Measurements from ENCODE around the gene PIAS4. TPM values are rescaled to one million over a fixed set of nuclear protein-coding genes. Genes with fewer than 3 reads are reported as not detected.

PIAS4 gene
- total and polyA plus RNA-seq, 2 donors (not counting 3 experiments of a cell fraction or from before 2014, with no cell fraction given): 26.2 to 46.2 TPM

- no peak for DNase-seq (ENCODE audit: low read depth, low spot score)
- FAIRE-seq: peak; percentile 54
- peaks cover 84% of the 10 kb centered on the region for H3K79me2 ChIP-seq (ENCODE audit: control insufficient read depth, insufficient read depth, low read length)
- no peak overlapping the region for H3K4me3 ChIP-seq (replicated peaks in 1 of 3; ENCODE audit: insufficient read depth in 1 of 3, low read depth in 1 of 3, low read length in 3 of 3)
- BruUV-seq (replicated peaks): no TSS peak
- POLR2A ChIA-PET: interaction anchor here (3.9 to 5.3 kb wide), 2 partner anchors 11 to 12 kb away, joined by 29 to 82 read pairs; partner anchors contain the start of gene DAPK3
- no peaks in the 10 kb centered on the region for H3K27me3 ChIP-seq (ENCODE audit: control insufficient read depth in 2 of 2, insufficient read depth in 2 of 2, low read length in 2 of 2)
- CTCF ChIA-PET: no interaction called here
- H2AFZ ChIP-seq (ENCODE audit: low read depth, low read length): no peak overlapping the region
- intact Hi-C loops (cut with micrococcal nuclease): no loop called here
- H4K20me1 ChIP-seq (replicated peaks; ENCODE audit: control insufficient read depth, extremely low read depth, insufficient read depth, low read length): no peaks in the 10 kb centered on the region
- TF ChIP-seq POLR2AphosphoS5 (IDR thresholded peaks at IDR 0.05; ENCODE audit: insufficient read depth, low read depth, low read length): no peak
- TF ChIP-seq FOS (IDR thresholded peaks at IDR 0.05; ENCODE audit: borderline replicate concordance, insufficient read depth, low read length): no peak
- TF ChIP-seq JUN (IDR thresholded peaks at IDR 0.05; ENCODE audit: borderline replicate concordance, insufficient read depth, insufficient read length, low read depth): no peak
- TF ChIP-seq GATA2 (IDR thresholded peaks at IDR 0.05; ENCODE audit: insufficient read depth, insufficient read length, low read depth, low read length): no peak
- no peak for TF ChIP-seq CTCF (IDR thresholded peaks at IDR 0.05; ENCODE audit: extremely low read depth in 1 of 2, insufficient read depth in 1 of 2, low read depth in 1 of 2, low read length in 2 of 2)
- H3K9me1 ChIP-seq (replicated peaks; ENCODE audit: control insufficient read depth, extremely low read depth, insufficient read depth, low read length): no peaks in the 10 kb centered on the region
- H3K4me1 ChIP-seq (ENCODE audit: control insufficient read depth, extremely low read depth, insufficient read depth, low read length): peaks cover 22% of the 10 kb centered on the region
- H3K4me2 ChIP-seq (ENCODE audit: insufficient read depth, low read length): no peak overlapping the region
- no peaks in the 10 kb centered on the region for H3K9me3 ChIP-seq (replicated peaks; ENCODE audit: control insufficient read depth, insufficient read depth, low read length)
- H3K36me3 ChIP-seq (ENCODE audit: control insufficient read depth in 2 of 2, extremely low read depth in 1 of 2, insufficient read depth in 2 of 2, low read length in 2 of 2): peaks cover 52 to 73% of the 10 kb centered on the region in 2 experiments
- no peak overlapping the region for H3K27ac ChIP-seq (ENCODE audit: insufficient read depth, low read depth, low read length)
- H3K9ac ChIP-seq (replicated peaks; ENCODE audit: extremely low read depth, insufficient read depth, low read length): no peak overlapping the region
- dilution Hi-C loops (cut with MboI; ENCODE audit: extremely low pct_ligation_motif_present, low sequenced_read_pairs): no loop called here
Measured at GRCh38 chr19:3981373-3981735, 26.2 kb upstream of the PIAS4 start.
